ENCODE results near the gene APBB2. TPM values are rescaled to one million over a fixed set of nuclear protein-coding genes. Genes with fewer than 3 reads are reported as not detected.

Gene APBB2
- polyA plus RNA-seq, 3 donors = 0.15 to 0.33 TPM; not detected in 1

DNA sequence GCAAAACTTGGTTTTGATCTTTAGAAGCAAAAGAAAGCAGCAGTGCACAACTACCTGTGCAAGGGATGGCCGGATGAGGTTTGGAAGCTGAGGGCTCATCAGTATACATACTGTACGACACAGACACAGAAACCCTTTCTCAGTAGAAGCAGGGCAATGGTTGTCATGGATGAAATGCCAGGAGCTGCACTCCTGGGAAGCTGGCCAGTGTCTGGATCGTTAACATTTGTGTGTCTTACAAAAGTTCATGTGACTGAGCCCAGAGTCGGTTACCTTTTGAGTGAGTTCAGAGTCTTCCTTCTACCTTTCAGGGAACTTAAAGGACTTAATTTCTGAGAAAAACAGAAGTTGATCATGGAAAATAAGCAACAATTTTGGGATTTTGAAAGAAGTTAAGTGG lies 230.3 kb downstream of the APBB2 start:
- Histone ChIP-seq H3K27ac (ENCODE audit: low read depth in 1 of 2, low read length in 2 of 2) (no peak overlapping the region), H3K4me1 (ENCODE audit: control insufficient read depth in 1 of 2, insufficient read depth in 2 of 2, low read length in 2 of 2) (peaks cover 0 to 5% of the 10 kb centered on the region in 2 donors), H3K4me3 (replicated peaks in 1 of 3; ENCODE audit: low read depth in 2 of 3, low read length in 3 of 3) (no peak overlapping the region), H3K79me2 (ENCODE audit: insufficient read depth, low read length) (no peaks in the 10 kb centered on the region), H3K36me3 (replicated peaks in 1 of 2; ENCODE audit: control insufficient read depth in 1 of 2, insufficient read depth in 2 of 2, low read length in 2 of 2) (no peaks in the 10 kb centered on the region), H3K4me2 (replicated peaks; ENCODE audit: extremely low read depth, low read length, poor library complexity, severe bottlenecking) (no peak overlapping the region), H3K9ac (ENCODE audit: insufficient read depth, low read length, poor library complexity, severe bottlenecking) (no peak overlapping the region), H2AFZ (ENCODE audit: insufficient read depth, low read depth, low read length, poor library complexity, severe bottlenecking) (no peak overlapping the region), H4K20me1 (ENCODE audit: insufficient read depth, low read length) (no peaks in the 10 kb centered on the region), H3K27me3 (ENCODE audit: control insufficient read depth in 2 of 2, insufficient read depth in 2 of 2, low read length in 2 of 2) (no peaks in the 10 kb centered on the region), H3K9me3 (replicated peaks in 1 of 2; ENCODE audit: control insufficient read depth in 1 of 2, insufficient read depth in 1 of 2, low read length in 2 of 2) (no peaks in the 10 kb centered on the region)
- H3K36me3 Mint-ChIP-seq = no peaks in the 10 kb centered on the region
- no peak for DNase-seq
- TF ChIP-seq, protein P1, sequence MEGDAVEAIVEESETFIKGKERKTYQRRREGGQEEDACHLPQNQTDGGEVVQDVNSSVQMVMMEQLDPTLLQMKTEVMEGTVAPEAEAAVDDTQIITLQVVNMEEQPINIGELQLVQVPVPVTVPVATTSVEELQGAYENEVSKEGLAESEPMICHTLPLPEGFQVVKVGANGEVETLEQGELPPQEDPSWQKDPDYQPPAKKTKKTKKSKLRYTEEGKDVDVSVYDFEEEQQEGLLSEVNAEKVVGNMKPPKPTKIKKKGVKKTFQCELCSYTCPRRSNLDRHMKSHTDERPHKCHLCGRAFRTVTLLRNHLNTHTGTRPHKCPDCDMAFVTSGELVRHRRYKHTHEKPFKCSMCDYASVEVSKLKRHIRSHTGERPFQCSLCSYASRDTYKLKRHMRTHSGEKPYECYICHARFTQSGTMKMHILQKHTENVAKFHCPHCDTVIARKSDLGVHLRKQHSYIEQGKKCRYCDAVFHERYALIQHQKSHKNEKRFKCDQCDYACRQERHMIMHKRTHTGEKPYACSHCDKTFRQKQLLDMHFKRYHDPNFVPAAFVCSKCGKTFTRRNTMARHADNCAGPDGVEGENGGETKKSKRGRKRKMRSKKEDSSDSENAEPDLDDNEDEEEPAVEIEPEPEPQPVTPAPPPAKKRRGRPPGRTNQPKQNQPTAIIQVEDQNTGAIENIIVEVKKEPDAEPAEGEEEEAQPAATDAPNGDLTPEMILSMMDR (IDR thresholded peaks at IDR 0.05) = no peak
- H3K27me3 Mint-ChIP-seq (ENCODE audit: low read depth in 3 of 3) = peaks cover 0 to 2% (median 2%) of the 10 kb centered on the region in 3 donors
- no peak overlapping the region for H3K27ac Mint-ChIP-seq
- H3K9me3 Mint-ChIP-seq = peaks cover 0 to 4% (median 2%) of the 10 kb centered on the region in 7 donors
- intact Hi-C loops (cut with micrococcal nuclease) = no loop called here
- H3K4me3 Mint-ChIP-seq = no peak overlapping the region
- H3K4me1 Mint-ChIP-seq = peaks cover 9% of the 10 kb centered on the region
- 100% methylated on average over 1 of the region's 4 CpGs for WGBS (ENCODE audit: insufficient coverage)

DNA sequence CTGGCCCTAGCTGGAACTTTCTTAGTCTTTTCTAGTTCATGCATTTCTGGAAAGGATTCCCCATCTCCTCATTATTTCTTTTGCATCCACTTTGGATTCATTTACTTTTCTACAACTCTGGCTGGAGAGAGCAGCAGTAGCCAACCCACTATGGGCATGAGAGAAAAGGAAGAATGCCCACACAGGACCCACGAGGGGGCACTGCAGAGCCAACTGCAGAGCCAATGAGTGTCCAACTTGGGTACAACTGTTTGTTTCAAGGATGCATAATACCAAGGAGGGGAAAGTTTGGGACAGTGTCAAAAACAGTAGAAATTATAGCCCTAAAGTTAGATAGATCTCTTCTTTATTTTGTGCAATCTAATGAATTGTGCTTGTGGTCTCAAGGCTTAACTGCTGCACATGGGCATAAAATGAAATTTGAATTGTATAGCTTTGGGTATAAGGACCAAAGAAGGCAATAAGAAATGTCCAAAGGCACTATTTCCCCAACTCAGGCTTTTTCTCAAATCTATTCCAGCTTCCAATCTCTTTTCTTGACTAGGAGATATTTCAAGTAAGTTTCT lies 233.9 kb downstream of the APBB2 start:
- Histone ChIP-seq H2AFZ (ENCODE audit: insufficient read depth, low read depth, low read length, poor library complexity, severe bottlenecking) (no peak overlapping the region), H3K4me2 (replicated peaks; ENCODE audit: extremely low read depth, low read length, poor library complexity, severe bottlenecking) (no peak overlapping the region), H3K4me1 (ENCODE audit: control insufficient read depth in 1 of 2, insufficient read depth in 2 of 2, low read length in 2 of 2) (no peaks in the 10 kb centered on the region), H4K20me1 (ENCODE audit: insufficient read depth, low read length) (no peaks in the 10 kb centered on the region), H3K4me3 (replicated peaks in 1 of 3; ENCODE audit: low read depth in 2 of 3, low read length in 3 of 3) (no peak overlapping the region), H3K27ac (ENCODE audit: low read depth in 1 of 2, low read length in 2 of 2) (no peak overlapping the region), H3K9me3 (replicated peaks in 1 of 2; ENCODE audit: control insufficient read depth in 1 of 2, insufficient read depth in 1 of 2, low read length in 2 of 2) (no peaks in the 10 kb centered on the region), H3K36me3 (replicated peaks in 1 of 2; ENCODE audit: control insufficient read depth in 1 of 2, insufficient read depth in 2 of 2, low read length in 2 of 2) (no peaks in the 10 kb centered on the region), H3K9ac (ENCODE audit: insufficient read depth, low read length, poor library complexity, severe bottlenecking) (no peak overlapping the region), H3K27me3 (ENCODE audit: control insufficient read depth in 2 of 2, insufficient read depth in 2 of 2, low read length in 2 of 2) (no peaks in the 10 kb centered on the region), H3K79me2 (ENCODE audit: insufficient read depth, low read length) (no peaks in the 10 kb centered on the region)
- TF ChIP-seq, protein P1 (IDR thresholded peaks at IDR 0.05) = peak; percentile 45
- H3K27ac Mint-ChIP-seq = no peak overlapping the region
- intact Hi-C loops (cut with micrococcal nuclease) = no loop called here
- no CpG with 5 or more reads among the region's 1 CpG for WGBS (ENCODE audit: insufficient coverage)
- H3K27me3 Mint-ChIP-seq (ENCODE audit: low read depth in 3 of 3) = peaks cover 0 to 5% (median 0%) of the 10 kb centered on the region in 3 donors
- H3K9me3 Mint-ChIP-seq = peaks cover 0 to 4% (median 0%) of the 10 kb centered on the region in 7 donors
- DNase-seq = no peak
- H3K4me1 Mint-ChIP-seq = peaks cover 2% of the 10 kb centered on the region
- H3K4me3 Mint-ChIP-seq = no peak overlapping the region
- no peaks in the 10 kb centered on the region for H3K36me3 Mint-ChIP-seq
